B cell (primary cell): ENCODE measurements around the gene TAF10. TPM values are rescaled to one million over a fixed set of nuclear protein-coding genes. Genes with fewer than 3 reads are reported as not detected.

Source experiments
- ATAC-seq: fragments of 200-7000 bp; cut with Tn5 transposase; one replicate; pipeline ENCODE4 v1.10.0; 2021; ENCODE audit warnings: low read depth, mild to moderate bottlenecking, moderate number of reproducible peaks, moderate library complexity
- CTCF ChIA-PET: fragments of 350-600 bp; sonication (Branson Sonifier 250); formaldehyde crosslinking; loops from one replicate; lab custom pipeline; 2021; ENCODE audit warnings: antibody characterized with exemption, inconsistent platforms; lab: Charles Lee
- POLR2A ChIA-PET: fragments of 350-600 bp; sonication (Branson Sonifier 250); formaldehyde crosslinking; loops from one replicate; lab custom pipeline; 2021; ENCODE audit warnings: antibody characterized with exemption; lab: Charles Lee
- DNase-seq: peaks from one replicate; pipeline ENCODE4 v3.0.0; 2013
- H2AFZ ChIP-seq: 2 replicates; pipeline ENCODE4 v1.6.1; 2012; ENCODE audit warnings: mild to moderate bottlenecking, low read depth, low read length; ENCODE audit not compliant: insufficient read depth, poor library complexity, severe bottlenecking
- H3K27ac ChIP-seq, 2 donors: 1 replicate in 1 of 2; 2 replicates in 1 of 2; pipeline ENCODE4 v1.5.1; 2012 to 2013; ENCODE audit warnings: low read length in 2 of 2, mild to moderate bottlenecking in 2 of 2, moderate library complexity in 1 of 2
- H3K27me3 ChIP-seq, 4 experiments: fragments of 200-600 bp in 1 of 4; sonication (generic) in 1 of 4; replicated peaks in 1 of 4; 1 replicate in 2 of 4; 2 replicates in 2 of 4; pipeline versions ENCODE4 v1.6.1 to v1.7.0; 2013 to 2016; ENCODE audit warnings: low read length in 3 of 4, mild to moderate bottlenecking in 2 of 4, mixed read lengths in 1 of 4, moderate library complexity in 1 of 4; ENCODE audit not compliant: insufficient read depth in 4 of 4, control insufficient read depth in 3 of 4; ENCODE audit errors: control extremely low read depth in 1 of 4
- H3K36me3 ChIP-seq, 2 experiments: replicated peaks in 1 of 2; 1 replicate in 1 of 2; 2 replicates in 1 of 2; pipeline versions ENCODE4 v1.6.1 to v1.7.1; 2013; ENCODE audit warnings: low read length in 1 of 2; ENCODE audit not compliant: insufficient read depth in 2 of 2, control insufficient read depth in 1 of 2; ENCODE audit errors: control extremely low read depth in 1 of 2, extremely low read depth in 1 of 2
- H3K4me1 ChIP-seq, 2 donors: fragments of 200-600 bp in 1 of 2; sonication (generic) in 1 of 2; 1 replicate in 1 of 2; 2 replicates in 1 of 2; pipeline versions ENCODE4 v1.5.1 to v1.6.1; 2013 to 2017; ENCODE audit warnings: low read length in 2 of 2; ENCODE audit not compliant: control insufficient read depth in 2 of 2, insufficient read depth in 2 of 2
- H3K4me2 ChIP-seq: replicated peaks from 2 replicates; pipeline ENCODE3; 2012; ENCODE audit warnings: mild to moderate bottlenecking, low read depth, low read length; ENCODE audit not compliant: poor library complexity, severe bottlenecking
- H3K4me3 ChIP-seq, 5 experiments: fragments of 200-600 bp in 1 of 5; sonication (generic) in 1 of 5; 1 replicate in 3 of 5; 2 replicates in 2 of 5; pipeline versions ENCODE4 v1.5.1 to v1.7.0; 2011 to 2016; ENCODE audit warnings: low read length in 4 of 5, mild to moderate bottlenecking in 4 of 5, low read depth in 2 of 5, control low read depth in 1 of 5, moderate library complexity in 1 of 5; ENCODE audit not compliant: insufficient read depth in 1 of 5; ENCODE audit errors: control extremely low read depth in 1 of 5, extremely low read depth in 1 of 5
- H3K79me2 ChIP-seq: fragments of 200-600 bp; sonication (generic); one replicate; pipeline ENCODE4 v1.6.0; 2016; ENCODE audit warnings: low read length; ENCODE audit not compliant: control insufficient read depth, insufficient read depth
- H3K9ac ChIP-seq: fragments of 200-600 bp; sonication (generic); 2 replicates; pipeline ENCODE4 v1.6.1; 2017; ENCODE audit warnings: mild to moderate bottlenecking, low read length, moderate library complexity
- H3K9me3 ChIP-seq, 3 donors: one replicate each; pipeline versions ENCODE4 v1.6.1 to v1.7.1; 2013; ENCODE audit warnings: low read length in 2 of 3; ENCODE audit not compliant: control insufficient read depth in 2 of 3, insufficient read depth in 1 of 3; ENCODE audit errors: control extremely low read depth in 1 of 3
- H4K20me1 ChIP-seq: 2 replicates; pipeline ENCODE4 v1.6.0; 2012; ENCODE audit warnings: mild to moderate bottlenecking, low read length; ENCODE audit not compliant: insufficient read depth, control insufficient read depth, poor library complexity, severe bottlenecking
- H3K27ac Mint-ChIP-seq: one replicate; pipeline ENCODE4 v1.8.0; 2021; ENCODE audit warnings: mixed read lengths
- H3K27me3 Mint-ChIP-seq: one replicate; pipeline ENCODE4 v1.8.0; 2021; ENCODE audit warnings: mixed read lengths
- H3K4me1 Mint-ChIP-seq: one replicate; pipeline ENCODE4 v1.8.0; 2021; ENCODE audit warnings: mixed read lengths
- H3K4me3 Mint-ChIP-seq: one replicate; pipeline ENCODE4 v1.8.0; 2021; ENCODE audit warnings: mixed read lengths
- H3K9me3 Mint-ChIP-seq: one replicate; pipeline ENCODE4 v1.8.0; 2022; ENCODE audit warnings: mixed read lengths; ENCODE audit not compliant: insufficient read depth
- CTCF ChIP-seq: fragments of 200-600 bp; IDR thresholded peaks from one replicate; pipeline ENCODE4 v1.8.0; 2022; ENCODE audit warnings: antibody characterized with exemption, mild to moderate bottlenecking
- EZH2 ChIP-seq: IDR thresholded peaks from 2 replicates; pipeline ENCODE4 v1.6.1; 2012; ENCODE audit warnings: borderline replicate concordance, low read depth, mild to moderate bottlenecking, moderate library complexity, low read length; ENCODE audit not compliant: insufficient read depth, poor library complexity, severe bottlenecking
- WGBS: methylation state at CpG from one replicate; pipeline ENCODE4 v1.1.5; 2013; ENCODE audit warnings: missing lambda C conversion rate; ENCODE audit not compliant: insufficient coverage; 5-methylcytosine and 5-hydroxymethylcytosine counted together
- intact Hi-C: fragments of 100-400 bp; cut with micrococcal nuclease; formaldehyde crosslinking; loops from one replicate; pipeline ENCODE4 v1.10.0; 2022
- polyA plus RNA-seq: library from polyadenylated mRNA; depleted of rRNA; stranded (reverse); fragments of >200 nt; gene quantifications from 2 replicates; pipeline ENCODE4 v1.2.3, GENCODE V29; 2012
- total RNA-seq, 2 donors: library from RNA; stranded (reverse); fragments of 120-200 nt in 1 of 2; gene quantifications; 1 replicate in 1 of 2; 2 replicates in 1 of 2; pipeline versions ENCODE4 v1.2.3 to v1.2.4, GENCODE V29; 2013 to 2022

Gene TAF10
- total and polyA plus RNA-seq, 2 donors (not counting 1 experiment from before 2014, with no cell fraction given) = 114 to 156 TPM

- no peak for TF ChIP-seq EZH2
- TF ChIP-seq CTCF = no peak
- 86% methylated on average over 5 of the region's 6 CpGs for WGBS
These were observed 39.0 kb upstream of the TAF10 start for GRCh38 chr11:6650980-6651379.

GRCh38 chr11:6650104-6650503 is 38.1 kb upstream of the TAF10 start:
- DNase-seq (no peak), ATAC-seq (no peak)
- CTCF ChIA-PET = interaction anchor here (0.7 to 2.5 kb wide), 3 partner anchors 18 to 119 kb away, joined by 3 to 13 read pairs (median 3); partner anchors contain the start of gene TPP1
- Mint-ChIP-seq H3K4me1 (no peaks in the 10 kb centered on the region), H3K27ac (no peak overlapping the region), H3K27me3 (no peaks in the 10 kb centered on the region), H3K4me3 (no peak overlapping the region), H3K9me3 (no peaks in the 10 kb centered on the region)
- Histone ChIP-seq H3K4me2 (no peak overlapping the region), H3K27me3 (peaks cover 0 to 8% (median 5%) of the 10 kb centered on the region in 4 experiments), H4K20me1 (no peaks in the 10 kb centered on the region), H3K9ac (no peak overlapping the region), H3K4me3 (no peak overlapping the region), H3K36me3 (no peaks in the 10 kb centered on the region), H3K9me3 (no peaks in the 10 kb centered on the region), H3K27ac (no peak overlapping the region), H3K79me2 (no peaks in the 10 kb centered on the region), H3K4me1 (peaks cover 38 to 42% of the 10 kb centered on the region in 2 donors), H2AFZ (no peak overlapping the region)
- TF ChIP-seq EZH2 = no peak
- TF ChIP-seq CTCF = no peak
- POLR2A ChIA-PET = no interaction called here
- intact Hi-C loops = no loop called here

More at GRCh38 chr11:6650980-6651379, 39.0 kb upstream of the TAF10 start:
- DNase-seq (no peak), ATAC-seq (no peak)
- ChIA-PET CTCF (interaction anchor here (1.4 kb wide), 1 partner anchor 32 kb away, joined by 3 read pairs; the partner anchor contains the start of gene TPP1), POLR2A (no interaction called here)
- Histone ChIP-seq H3K9ac (no peak overlapping the region), H3K79me2 (no peaks in the 10 kb centered on the region), H3K27ac (no peak overlapping the region), H4K20me1 (no peaks in the 10 kb centered on the region), H3K4me3 (no peak overlapping the region), H3K27me3 (peaks cover 0 to 11% (median 6%) of the 10 kb centered on the region in 4 experiments), H3K9me3 (no peaks in the 10 kb centered on the region), H3K4me1 (peaks cover 32 to 37% of the 10 kb centered on the region in 2 donors), H3K4me2 (no peak overlapping the region), H2AFZ (no peak overlapping the region), H3K36me3 (no peaks in the 10 kb centered on the region)
- Mint-ChIP-seq H3K4me1 (peaks cover 1% of the 10 kb centered on the region), H3K27me3 (peaks cover 1% of the 10 kb centered on the region), H3K27ac (no peak overlapping the region), H3K9me3 (no peaks in the 10 kb centered on the region), H3K4me3 (no peak overlapping the region)
- intact Hi-C loops = no loop called here
